Activated T-helper 1 cell treated with Interleukin-2 at 50 U/mL for 16 hours (primary cell): ENCODE data around the gene SLC2A10.

Experiments
- DNase-seq: peaks from one replicate; pipeline ENCODE4 v3.0.0-alpha.2; 2020; ENCODE audit warnings: low read depth

SLC2A10 gene

DNA sequence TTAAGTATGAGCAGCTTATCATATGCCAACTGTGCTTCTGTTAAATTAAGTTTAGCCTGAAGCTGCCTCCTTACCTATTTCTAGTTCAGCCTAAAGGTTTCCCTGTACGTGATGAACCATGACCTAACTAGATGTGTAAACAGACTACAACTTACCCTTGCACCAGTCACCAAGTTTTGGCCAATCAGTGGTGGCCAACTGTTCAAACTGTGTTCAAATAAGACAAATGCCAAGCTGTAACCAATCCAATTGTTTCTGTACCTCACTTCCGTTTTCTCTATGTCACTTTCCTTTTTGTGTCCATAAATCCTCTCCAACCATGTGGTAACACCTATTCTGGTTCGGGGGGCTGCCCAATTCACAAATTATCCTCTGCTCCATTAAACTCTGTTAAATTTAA is 6.0 kb upstream of the SLC2A10 start:
- DNase-seq, result no peak

DNA sequence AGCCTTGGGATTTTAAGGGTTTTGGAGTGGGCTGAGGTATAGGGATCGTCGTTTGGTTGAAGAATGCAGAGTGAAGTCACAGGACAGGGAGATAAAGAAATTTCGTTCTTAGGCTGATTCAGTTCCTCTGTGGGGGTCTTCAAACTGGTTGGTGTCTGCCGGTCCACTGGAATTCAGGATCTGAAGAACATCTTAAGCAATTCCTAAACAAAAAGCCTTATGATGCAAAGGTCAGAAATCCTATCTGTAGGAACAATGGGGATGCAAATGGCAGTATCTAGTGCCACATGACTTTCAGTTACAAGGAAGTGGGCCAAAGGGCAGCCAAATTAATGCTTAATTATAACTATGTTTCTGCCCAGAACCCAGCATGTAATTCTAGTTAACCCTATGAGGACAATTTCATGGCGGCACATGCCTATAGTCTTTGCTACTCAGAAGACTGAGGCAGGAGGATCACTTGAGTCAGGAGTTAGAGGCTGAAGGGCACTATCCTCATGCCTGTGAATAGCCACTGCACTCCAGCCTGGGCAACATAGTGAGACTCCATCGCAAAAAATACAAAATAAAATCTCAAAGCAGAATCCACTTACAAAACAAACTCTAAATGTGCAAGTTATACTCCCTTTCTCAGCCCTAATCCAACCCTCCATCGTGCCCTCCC is 4.6 kb upstream of the SLC2A10 start:
- no peak for DNase-seq

DNA sequence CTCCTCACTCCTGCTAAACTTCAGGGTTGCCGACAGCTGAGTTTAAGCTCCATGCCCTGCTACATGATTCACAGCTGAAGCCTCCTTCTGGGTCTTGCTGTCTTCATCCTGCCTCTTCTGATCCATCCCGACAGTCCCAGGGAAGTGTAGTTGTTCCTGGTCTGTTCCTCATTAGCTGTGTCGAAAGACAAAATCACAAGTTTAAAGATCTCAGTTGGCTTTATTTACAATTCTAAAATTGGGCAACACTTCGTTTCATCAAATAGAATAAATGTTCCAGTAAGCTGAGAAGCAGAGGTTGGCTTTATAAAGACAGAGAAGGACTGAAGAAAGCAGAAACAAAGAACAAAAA is 4.1 kb upstream of the SLC2A10 start:
- no peak for DNase-seq

DNA sequence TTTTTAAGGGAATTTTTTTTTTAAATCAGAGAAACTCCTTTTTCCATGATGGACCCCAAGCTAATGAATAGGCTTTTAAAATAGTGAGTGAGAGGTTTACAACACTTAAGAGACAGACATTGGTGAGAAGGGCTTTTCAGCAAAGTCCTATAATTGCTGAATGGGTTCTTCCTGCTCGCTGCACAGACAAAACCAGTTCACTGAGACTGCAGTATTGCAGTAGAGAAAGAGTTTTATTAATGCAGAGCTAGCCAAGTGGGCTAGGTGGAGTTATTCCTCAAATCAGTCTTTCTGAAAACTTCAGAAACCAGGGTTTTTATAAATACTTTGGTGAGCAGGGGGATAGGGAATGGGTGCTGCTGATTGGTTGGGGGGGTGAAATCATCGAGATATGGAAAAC is 3.2 kb upstream of the SLC2A10 start:
- DNase-seq, result no peak

DNA sequence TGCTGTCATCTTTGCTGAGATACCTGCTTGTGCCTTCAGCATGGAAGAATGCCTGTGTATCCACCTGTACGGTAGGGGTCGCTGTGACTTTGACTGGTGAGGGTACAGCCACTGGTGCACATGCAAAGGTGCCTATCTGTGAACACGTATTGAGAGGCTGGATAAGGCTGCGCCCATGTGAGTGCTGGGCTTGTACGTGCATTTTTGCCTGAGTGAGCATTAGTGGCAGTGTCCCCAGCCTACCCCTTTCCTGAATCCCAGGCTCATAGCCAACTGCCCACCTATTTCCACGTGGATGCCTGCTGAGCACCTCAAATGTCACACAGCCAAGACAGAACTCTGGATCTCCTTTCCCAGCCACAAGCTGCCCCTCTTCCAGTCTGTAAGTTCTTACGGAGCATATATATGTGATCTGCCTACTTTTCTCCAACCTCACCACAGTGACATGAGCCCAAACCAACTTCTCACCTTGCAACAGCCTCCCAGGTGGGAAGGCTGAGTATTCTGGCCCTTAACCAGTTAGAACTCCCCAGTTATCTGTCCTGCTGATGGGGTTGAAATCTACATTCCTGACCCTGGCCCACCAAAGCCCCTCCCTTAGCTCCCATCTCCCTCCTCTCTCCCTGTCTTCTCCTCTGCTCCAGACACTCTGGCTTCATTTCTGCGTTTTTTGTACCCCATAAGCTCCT is 1.1 kb upstream of the SLC2A10 start:
- DNase-seq, result no peak

DNA sequence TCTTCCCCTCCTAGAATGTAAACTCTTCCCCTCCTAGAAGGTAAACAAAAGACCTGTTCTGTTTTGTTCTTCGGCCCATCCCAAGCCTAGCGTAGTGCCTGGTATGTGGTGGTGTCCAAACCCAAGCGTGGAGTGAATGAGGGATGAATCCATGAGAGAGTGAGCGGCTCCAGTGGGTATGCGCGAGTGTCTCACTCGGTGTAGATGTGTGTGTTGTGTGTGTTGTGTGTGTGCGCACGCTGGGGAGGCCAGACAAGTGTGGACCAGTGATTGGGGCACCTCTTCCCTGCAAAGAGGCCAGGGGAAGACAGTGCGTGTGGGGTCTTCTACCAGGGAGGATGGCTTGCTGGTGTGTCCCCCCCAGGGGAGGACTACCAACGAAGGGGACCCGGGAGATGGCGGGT is 392 bp upstream of the SLC2A10 start:
- DNase-seq, result no peak

DNA sequence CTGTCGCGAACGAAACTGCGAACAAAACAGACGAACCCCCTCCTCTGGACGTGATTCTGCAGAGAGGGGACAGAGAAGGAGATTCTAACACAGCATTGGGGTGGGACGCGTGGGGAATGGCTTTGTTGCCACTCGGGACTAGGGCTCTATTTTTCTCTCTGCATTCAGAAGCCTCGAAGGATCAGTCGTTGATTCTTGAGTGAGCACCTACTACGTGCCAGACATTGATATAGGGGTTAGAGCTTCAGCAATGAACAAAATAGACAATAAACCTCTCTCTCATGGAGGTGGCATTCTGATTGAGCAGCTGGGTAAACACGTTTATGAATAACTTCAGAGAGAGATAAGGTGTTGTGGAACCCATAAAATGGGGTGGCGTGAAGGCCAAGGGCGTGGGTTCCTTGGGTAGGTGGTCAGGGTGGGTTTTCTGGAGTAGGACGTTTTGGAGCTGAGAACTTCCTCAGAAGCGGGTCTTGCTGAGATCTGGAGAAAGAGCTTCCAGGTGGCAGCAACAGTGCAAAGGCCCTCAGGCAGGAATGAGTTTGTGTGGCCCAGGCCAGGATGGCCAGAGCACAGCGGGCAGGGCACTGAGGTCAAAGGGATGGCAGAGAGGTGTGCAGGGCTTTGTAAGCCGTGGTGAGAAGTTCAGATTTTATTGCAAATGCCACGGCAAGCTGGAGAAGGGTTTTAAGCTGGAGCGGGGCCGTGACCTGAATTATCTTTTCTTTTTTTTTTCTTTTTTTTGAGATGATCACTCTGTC is 884 bp downstream of the SLC2A10 start:
- DNase-seq, result no peak

DNA sequence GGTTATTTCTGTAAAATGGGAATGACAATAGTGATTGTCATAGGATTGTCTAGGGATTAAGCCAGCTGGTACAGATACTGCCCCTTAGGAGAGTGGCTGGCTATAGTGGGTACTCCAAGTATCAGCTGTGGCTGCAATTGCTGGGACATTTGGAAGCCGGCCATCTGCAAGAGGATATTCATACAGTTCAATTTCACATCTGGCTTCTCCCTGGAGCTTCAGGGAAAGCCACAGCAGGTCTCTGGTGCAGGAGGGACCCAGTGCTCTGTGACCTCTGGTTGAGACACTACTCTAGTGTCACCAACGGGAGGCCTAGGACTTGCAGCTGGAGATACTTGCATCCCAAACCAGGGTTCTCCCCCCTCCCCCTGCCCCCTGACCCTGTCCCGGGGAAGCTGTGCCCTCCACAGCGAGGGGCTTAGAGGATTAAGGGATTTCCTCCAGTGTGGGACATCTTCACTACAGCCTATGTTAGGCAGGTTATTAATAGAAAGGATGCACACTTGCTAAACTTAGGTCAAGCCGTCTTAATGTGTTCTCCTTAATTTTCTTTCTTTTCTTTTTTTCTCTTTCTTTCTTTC is 2.7 kb downstream of the SLC2A10 start:
- DNase-seq, result no peak

DNA sequence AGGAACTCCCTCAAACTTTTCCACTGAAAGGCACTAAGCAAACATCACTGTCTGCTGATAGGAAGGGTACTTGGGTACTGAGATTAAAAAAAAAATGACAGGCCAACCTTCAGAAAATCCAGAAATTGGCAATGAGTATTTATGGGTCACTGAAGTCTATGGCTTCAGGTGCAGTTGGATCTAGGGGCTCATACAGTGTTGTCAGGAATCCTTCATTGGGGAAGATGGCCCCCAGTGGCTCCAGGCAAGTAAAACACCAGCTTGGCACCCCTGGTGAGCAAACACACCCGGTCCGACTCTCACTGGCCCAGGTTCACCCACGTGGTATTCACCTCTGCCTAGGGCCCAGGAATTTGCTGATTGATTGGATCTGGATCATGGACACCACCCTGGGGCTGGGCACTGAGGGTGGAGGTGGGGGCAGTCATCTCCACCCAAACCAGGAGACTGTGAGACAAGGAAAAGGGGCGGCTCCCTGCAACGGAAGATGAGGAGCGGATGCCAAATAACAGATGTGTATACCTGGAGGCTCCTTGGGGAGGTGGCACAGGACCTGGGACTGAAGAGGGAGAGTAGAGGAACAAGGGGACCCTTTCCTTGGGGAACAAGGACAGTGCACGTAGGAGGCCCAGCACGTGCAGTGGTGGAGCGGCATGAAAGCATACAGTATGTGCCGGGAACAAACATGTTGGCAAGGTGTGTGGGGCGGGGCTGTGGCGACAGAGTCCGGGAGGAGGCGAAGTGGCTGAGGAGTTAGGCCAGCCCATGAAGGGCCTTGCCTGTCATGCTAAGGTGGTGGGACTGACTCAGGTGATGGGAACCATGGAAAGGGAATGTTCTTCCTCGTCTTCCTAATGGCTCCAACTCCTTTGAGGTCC is 4.7 kb downstream of the SLC2A10 start:
- DNase-seq, result no peak

DNA sequence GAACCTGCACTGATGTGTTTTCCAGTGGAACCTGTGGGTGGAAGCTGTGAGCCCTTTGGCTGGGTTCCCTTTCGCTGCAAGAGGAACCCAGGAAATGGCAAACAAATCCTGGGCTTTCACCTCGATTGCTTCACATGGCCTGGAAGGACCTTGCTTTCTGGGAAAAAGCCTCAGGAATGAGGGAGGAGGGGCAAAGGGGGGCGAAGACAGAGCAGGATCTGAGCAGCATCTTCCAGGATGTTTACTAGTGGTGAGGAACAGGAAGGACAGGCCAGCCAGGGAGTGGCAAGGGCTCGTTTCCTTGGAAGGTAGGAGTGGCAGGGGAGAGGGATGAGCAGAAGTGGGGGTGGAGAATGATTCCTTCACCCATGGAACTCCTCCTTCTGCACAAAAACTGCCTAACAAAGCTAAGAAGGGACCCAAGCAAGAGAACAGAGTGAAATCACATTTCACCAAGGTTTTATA is 5.9 kb downstream of the SLC2A10 start:
- no peak for DNase-seq

DNA sequence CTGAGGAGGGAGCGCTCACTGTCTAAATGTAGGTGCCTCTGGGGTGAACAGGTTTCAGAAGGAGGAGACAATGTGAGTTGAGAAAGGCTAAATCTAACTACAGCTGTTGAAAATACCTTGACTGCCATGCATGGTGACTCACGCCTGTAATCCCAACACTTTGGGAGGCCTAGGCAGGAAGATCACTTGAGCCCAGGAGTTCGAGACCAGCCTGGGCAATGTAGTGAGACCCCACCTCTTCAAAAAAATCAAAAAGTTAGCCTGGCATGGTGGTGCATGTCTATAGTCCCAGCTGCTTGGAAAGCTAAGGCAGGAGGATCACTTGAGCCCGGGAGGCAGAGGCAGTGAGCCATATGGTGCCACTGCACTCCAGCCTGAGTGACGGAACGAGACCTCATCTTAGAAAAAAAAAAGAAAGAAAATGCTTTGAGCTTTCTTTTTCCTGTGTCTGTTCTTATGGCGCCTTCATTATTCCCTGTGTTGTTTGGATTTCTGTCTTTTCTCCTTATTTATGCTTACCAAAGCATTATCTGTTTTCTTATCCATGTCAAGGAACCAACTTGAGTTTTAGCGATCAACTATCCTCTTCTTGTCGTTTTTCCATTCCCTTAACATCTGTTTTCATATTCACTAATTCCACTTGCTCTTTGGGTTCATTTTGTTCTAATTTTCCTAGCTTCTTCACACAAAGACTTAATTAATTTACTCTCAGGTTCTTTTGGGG is 8.5 kb downstream of the SLC2A10 start:
- DNase-seq, result no peak

DNA sequence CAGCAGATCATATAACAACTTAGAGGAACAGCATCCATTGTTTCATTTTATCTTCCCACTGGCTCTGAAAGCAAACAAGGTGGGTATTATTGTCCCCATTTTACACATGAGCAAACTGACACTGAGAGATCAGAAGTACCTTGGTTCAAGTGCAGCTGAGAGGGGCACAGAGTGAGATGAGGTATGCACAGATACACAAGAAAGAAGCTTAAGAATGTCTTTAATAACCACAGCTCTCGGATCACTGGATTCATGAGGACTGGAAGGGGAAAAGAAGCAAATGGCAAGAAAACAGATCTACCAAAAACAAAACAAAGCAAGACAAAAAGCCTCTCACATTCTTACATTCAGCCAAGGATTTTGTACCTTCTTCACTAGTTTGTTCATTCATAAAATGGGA is 10.6 kb downstream of the SLC2A10 start:
- no peak for DNase-seq

DNA sequence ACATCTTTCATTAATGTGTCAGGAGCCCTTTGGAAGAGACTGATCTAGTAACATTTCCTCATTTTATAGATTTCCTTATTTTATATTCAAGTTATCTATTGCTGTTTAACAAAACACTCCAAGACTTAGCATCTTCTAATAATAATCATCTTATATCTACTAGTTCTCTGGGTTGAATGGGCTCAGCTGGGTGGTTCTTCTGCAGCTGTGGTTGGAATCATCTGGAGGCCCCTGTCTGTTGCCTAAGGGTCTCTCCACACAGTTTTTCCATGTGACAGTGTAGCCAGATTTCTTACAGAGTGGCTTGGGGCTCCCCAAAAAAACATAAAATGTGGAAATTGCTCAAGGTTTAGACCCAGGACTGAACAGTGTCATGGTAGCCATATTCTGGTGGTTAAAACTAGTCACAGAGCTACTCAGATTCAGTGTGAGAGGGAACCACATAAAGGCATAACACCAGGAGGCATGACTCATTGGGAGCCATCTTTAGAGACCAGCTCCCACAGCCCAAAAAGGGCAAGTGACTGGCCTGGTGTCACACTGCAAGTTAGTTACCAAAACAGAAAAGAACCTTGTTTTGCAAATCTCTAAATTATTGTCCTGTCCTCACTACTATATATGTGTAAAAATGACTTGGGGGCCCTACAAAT is 11.5 kb downstream of the SLC2A10 start:
- DNase-seq, result no peak

DNA sequence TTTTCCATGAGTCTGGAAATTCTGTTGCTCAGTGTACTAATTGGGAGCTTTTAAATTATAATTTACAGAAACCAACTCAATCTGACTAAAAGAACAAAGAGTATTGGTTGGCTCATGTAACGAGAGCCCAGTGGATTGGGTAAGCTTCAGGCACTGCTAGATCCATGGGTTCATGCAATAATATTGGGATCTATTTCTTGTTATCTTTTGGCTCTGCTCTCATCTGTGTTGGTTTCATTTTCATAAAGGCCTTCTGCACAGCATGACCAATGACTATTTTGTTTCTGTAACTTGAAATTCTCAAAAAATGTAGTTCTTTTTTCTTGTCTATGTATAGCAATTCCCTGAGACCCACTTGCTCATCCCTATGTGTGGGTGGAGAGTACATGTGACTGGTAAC is 12.0 kb downstream of the SLC2A10 start:
- no peak for DNase-seq

DNA sequence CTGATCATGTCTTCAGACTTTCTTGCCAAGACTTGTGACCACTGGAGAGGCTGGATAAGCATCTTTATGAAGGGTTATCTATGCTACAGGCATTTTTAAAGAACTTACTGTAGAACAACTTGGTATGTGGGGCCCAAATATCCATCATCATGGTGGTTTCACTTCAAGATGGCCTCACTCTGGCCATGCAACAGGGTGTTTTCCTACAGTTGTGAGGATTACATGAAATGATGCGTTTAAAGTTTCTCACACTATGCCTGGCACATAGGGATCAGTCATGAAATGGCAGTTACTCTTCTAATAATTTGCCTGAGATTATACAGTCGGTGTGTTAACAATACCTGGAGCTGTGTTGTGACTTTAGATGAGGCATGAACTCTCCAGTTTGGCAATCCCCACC is 13.0 kb downstream of the SLC2A10 start:
- DNase-seq, result no peak

DNA sequence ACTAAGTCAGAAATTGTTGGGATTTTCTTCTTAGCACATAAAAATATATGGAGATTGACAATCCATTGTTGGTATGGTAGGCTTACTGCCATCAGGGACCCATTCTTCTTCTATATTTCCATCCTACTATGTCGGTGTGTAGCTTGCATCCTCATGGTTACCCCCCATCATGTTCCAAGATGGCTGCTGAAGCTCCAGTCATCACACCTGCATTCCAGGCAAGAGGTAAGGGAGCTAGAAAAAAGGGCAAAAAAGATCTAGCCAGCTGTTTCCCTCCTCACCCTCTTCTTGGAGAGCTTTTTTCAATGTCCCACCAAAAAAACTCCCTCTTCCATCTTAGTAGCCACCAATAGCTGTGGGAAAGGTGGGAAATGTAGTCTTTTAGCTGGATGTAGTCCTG is 13.6 kb downstream of the SLC2A10 start:
- DNase-seq, result no peak

DNA sequence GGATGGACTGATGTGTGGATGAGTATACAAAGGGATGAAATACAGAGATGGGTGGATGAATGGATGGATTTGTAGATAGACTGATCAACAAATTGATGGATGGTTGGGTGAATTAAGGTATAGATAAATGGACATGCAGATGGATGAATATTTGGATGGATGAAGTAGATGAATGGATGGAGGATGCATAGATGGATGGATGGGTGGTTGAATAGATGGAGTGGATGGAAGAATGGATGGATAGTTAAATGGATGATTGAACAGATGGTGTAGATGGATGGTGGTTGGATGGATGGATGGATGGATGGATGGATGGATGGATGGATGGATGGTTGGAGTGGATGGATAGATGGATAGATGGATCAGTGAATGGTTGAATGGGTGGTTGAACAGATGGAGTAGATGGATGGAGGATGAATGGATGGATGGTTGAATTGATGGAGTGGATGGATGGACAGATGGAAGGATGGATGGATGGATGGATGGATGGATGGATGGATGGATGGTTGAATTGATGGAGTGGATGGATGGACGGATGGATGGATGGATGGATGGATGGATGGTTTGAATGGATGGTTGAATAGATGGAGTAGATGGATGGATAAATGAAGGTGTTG is 15.0 kb downstream of the SLC2A10 start:
- no peak for DNase-seq

DNA sequence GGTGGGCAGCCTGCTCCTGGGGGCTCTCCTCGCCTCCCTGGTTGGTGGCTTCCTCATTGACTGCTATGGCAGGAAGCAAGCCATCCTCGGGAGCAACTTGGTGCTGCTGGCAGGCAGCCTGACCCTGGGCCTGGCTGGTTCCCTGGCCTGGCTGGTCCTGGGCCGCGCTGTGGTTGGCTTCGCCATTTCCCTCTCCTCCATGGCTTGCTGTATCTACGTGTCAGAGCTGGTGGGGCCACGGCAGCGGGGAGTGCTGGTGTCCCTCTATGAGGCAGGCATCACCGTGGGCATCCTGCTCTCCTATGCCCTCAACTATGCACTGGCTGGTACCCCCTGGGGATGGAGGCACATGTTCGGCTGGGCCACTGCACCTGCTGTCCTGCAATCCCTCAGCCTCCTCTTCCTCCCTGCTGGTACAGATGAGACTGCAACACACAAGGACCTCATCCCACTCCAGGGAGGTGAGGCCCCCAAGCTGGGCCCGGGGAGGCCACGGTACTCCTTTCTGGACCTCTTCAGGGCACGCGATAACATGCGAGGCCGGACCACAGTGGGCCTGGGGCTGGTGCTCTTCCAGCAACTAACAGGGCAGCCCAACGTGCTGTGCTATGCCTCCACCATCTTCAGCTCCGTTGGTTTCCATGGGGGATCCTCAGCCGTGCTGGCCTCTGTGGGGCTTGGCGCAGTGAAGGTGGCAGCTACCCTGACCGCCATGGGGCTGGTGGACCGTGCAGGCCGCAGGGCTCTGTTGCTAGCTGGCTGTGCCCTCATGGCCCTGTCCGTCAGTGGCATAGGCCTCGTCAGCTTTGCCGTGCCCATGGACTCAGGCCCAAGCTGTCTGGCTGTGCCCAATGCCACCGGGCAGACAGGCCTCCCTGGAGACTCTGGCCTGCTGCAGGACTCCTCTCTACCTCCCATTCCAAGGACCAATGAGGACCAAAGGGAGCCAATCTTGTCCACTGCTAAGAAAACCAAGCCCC is 16.0 kb downstream of the SLC2A10 start:
- DNase-seq, result no peak

DNA sequence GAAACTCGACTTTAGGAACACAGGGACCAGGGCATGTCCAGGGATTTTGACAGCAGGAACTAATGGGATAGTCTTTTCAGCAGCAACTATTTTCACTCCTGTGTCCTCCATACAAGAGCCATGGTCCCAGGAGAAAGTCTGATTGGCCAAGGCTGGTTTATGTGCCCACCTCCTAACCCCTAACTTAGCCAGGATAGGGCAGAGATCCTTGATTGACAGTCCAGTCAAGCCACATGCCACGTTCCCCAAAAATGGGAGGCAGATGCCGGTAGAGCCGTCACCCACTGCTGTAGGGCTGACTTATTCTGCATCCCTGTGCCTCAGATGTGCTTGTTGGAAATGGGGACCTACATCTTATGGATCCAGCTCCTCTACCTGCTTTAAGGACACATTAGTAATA is 22.3 kb downstream of the SLC2A10 start:
- no peak for DNase-seq
